Ishikawa (cell line): ENCODE results near the gene RAB3C.

Experiments
- CEBPB ChIP-seq: IDR thresholded peaks from 2 replicates; pipeline ENCODE4 v1.6.1; 2012
- CREB1 ChIP-seq: IDR thresholded peaks from 2 replicates; pipeline ENCODE4 v1.6.1; 2012; ENCODE audit warnings: low read depth
- EGR1 ChIP-seq: IDR thresholded peaks from 2 replicates; pipeline ENCODE4 v1.6.1; 2012
- EP300 ChIP-seq: IDR thresholded peaks from 2 replicates; pipeline ENCODE4 v1.6.1; 2012; ENCODE audit warnings: borderline replicate concordance
- FOXM1 ChIP-seq: IDR thresholded peaks from 2 replicates; pipeline ENCODE4 v1.6.1; 2012; ENCODE audit warnings: low read depth, borderline replicate concordance
- MAX ChIP-seq: IDR thresholded peaks from 2 replicates; pipeline ENCODE4 v1.6.1; 2012
- NFIC ChIP-seq: IDR thresholded peaks from 2 replicates; pipeline ENCODE4 v1.6.1; 2012
- RAD21 ChIP-seq: IDR thresholded peaks from 2 replicates; pipeline ENCODE4 v1.6.1; 2012; ENCODE audit warnings: low read depth
- TAF1 ChIP-seq: IDR thresholded peaks from 2 replicates; pipeline ENCODE4 v1.6.1; 2012; ENCODE audit warnings: low read depth, mild to moderate bottlenecking
- TCF12 ChIP-seq: IDR thresholded peaks from 2 replicates; pipeline ENCODE4 v1.6.1; 2012; ENCODE audit warnings: low read depth
- TEAD4 ChIP-seq: IDR thresholded peaks from 2 replicates; pipeline ENCODE4 v1.6.1; 2012
- YY1 ChIP-seq: IDR thresholded peaks from 2 replicates; pipeline ENCODE4 v1.6.1; 2012; ENCODE audit warnings: low read depth
- ZBTB7A ChIP-seq: IDR thresholded peaks from 2 replicates; pipeline ENCODE4 v1.6.1; 2012; ENCODE audit warnings: low read depth
- TF ChIP-seq, protein P1 (sequence below): IDR thresholded peaks from 2 replicates; pipeline ENCODE4 v1.6.1; 2012; ENCODE audit warnings: low read depth, mild to moderate bottlenecking
- TF ChIP-seq, protein P2 (sequence below): IDR thresholded peaks from 2 replicates; pipeline ENCODE4 v1.6.1; 2012

The RAB3C gene

DNA sequence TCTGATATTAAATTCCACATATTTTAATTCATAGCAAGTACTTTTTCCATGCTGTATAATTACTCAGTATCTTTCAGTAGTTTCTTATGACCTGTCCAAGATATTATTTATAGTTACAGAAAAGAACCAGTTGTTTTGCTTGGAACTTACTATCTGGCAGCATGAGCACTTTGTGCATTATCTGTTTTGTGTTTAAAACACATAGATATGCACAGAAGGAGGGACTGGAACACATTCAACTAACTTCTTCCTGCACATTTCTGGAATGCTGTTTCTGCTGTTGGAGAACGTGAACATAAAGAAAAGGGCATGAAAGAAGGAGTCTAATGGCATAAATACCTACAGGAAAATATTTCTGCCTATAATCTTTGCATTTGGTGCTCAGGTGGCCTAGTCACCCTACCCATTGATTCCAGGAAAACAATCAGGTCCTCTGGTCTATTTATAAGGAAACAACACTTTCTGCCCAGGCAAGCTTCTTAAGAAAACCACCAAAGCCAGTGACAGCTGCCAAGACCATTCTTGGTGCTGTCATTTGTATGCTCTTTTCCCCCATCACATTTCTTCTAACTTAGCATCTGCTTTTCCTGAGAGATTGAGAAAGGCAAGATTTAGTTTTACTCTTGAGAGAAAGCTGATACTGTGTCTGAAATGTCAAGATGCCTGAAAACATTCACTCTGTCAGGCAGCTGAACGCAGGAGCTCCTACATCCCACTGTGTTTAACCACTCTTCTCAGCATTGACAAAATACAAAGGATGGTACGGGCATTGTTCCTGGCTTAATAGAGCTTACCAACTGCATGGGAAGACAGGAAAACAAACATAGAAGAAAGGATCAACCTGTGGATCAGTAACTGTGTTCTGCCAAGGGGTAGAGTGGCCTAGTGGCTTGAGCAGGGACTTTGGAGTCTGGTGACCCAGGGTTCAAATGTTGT is 40.3 kb downstream of the RAB3C start:
- no peak for TF ChIP-seq TEAD4
- TF ChIP-seq ZBTB7A = no peak
- TF ChIP-seq MAX = no peak
- no peak for TF ChIP-seq EGR1
- TF ChIP-seq EP300 = no peak

- TF ChIP-seq MAX = no peak
- TF ChIP-seq TCF12 = no peak
- no peak for TF ChIP-seq CEBPB
- no peak for TF ChIP-seq TEAD4
- no peak for TF ChIP-seq RAD21
- no peak for TF ChIP-seq EP300
- no peak for TF ChIP-seq NFIC
- TF ChIP-seq, protein P1, sequence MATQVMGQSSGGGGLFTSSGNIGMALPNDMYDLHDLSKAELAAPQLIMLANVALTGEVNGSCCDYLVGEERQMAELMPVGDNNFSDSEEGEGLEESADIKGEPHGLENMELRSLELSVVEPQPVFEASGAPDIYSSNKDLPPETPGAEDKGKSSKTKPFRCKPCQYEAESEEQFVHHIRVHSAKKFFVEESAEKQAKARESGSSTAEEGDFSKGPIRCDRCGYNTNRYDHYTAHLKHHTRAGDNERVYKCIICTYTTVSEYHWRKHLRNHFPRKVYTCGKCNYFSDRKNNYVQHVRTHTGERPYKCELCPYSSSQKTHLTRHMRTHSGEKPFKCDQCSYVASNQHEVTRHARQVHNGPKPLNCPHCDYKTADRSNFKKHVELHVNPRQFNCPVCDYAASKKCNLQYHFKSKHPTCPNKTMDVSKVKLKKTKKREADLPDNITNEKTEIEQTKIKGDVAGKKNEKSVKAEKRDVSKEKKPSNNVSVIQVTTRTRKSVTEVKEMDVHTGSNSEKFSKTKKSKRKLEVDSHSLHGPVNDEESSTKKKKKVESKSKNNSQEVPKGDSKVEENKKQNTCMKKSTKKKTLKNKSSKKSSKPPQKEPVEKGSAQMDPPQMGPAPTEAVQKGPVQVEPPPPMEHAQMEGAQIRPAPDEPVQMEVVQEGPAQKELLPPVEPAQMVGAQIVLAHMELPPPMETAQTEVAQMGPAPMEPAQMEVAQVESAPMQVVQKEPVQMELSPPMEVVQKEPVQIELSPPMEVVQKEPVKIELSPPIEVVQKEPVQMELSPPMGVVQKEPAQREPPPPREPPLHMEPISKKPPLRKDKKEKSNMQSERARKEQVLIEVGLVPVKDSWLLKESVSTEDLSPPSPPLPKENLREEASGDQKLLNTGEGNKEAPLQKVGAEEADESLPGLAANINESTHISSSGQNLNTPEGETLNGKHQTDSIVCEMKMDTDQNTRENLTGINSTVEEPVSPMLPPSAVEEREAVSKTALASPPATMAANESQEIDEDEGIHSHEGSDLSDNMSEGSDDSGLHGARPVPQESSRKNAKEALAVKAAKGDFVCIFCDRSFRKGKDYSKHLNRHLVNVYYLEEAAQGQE = no peak
- TF ChIP-seq, protein P2, sequence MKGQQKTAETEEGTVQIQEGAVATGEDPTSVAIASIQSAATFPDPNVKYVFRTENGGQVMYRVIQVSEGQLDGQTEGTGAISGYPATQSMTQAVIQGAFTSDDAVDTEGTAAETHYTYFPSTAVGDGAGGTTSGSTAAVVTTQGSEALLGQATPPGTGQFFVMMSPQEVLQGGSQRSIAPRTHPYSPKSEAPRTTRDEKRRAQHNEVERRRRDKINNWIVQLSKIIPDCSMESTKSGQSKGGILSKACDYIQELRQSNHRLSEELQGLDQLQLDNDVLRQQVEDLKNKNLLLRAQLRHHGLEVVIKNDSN = no peak
- no peak for TF ChIP-seq CREB1
- no peak for TF ChIP-seq TAF1
- TF ChIP-seq ZBTB7A = no peak
- TF ChIP-seq YY1 = no peak
Observed at GRCh38 chr5:58628626-58629025, 45.8 kb downstream of the RAB3C start.

DNA sequence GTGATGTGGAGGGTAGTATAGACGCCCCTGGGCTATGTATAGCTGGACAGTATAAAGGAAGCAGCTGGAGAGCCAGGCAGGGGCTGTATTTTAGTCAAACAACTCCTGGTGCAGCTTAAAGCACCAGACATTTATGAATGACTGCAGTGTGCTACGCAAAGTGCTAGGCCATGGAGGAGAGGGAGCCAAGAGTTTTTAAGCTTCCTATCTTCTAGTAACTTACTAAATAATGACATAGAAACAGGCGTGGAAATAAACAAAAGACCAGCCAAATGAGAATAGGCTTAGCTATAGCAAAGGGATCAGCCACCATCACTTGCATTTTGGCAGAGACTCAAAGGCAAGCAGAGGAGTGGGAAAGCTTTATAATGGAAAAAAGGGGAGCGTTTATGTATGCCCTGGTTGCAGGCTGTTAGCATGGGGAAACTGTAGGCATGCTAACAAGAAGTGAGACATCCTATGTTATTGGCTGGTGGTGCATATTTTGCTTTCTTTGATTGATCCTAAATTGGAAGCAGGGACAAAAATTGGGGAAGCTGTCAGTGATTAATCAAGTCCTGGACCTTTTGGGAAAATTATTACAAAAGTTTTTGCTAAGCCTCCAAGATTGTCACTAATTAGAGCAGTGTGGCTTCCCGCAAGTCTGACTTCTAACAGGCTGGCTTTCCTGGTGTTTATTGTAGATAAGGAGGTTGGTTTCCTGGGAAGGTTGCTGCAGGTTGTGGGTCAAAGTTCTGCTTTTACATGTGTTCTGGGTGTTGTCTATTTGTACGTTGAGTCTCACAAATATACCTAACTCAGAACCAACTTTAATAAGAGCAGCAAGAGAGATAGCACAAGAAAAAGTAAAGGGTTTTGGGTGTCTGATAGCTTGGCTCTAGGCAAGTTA is 46.6 kb downstream of the RAB3C start:
- no peak for TF ChIP-seq TEAD4
- no peak for TF ChIP-seq TCF12
- no peak for TF ChIP-seq CREB1
- no peak for TF ChIP-seq NFIC
- no peak for TF ChIP-seq ZBTB7A
- no peak for TF ChIP-seq FOXM1
- TF ChIP-seq YY1 = no peak
- TF ChIP-seq MAX = no peak
- no peak for TF ChIP-seq EGR1
- TF ChIP-seq, protein P1 = no peak
- TF ChIP-seq TAF1 = no peak
- TF ChIP-seq RAD21 = no peak
- TF ChIP-seq, protein P2 = no peak

GRCh38 chr5:58631895-58632294 is 49.0 kb downstream of the RAB3C start:
- TF ChIP-seq TCF12 (no peak), EGR1 (no peak), MAX (no peak), CEBPB (no peak), CREB1 (no peak)
- TF ChIP-seq, protein P2 = no peak

DNA sequence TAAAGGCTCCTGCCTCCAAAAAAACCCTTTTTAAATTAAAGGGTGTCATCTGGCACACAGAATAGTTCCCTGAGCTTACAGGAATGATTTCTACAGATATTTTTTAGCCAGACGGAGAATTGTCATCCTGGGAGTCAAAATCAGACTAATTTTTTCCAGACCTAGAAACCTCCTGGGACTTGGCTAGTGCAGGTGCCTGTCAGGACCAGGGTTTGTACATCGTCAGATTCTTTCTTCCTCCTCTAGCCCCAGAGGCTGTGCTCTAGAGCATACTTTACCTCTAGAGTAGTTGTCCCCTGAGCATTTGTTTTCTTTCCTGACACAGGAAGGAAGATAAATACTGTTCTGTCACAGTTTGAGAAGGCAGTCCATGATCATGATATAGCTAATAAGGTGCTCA is 52.5 kb downstream of the RAB3C start:
- TF ChIP-seq, protein P2 = no peak
- no peak for TF ChIP-seq CREB1
- TF ChIP-seq NFIC = no peak
- TF ChIP-seq ZBTB7A = no peak
- TF ChIP-seq TEAD4 = no peak
- TF ChIP-seq CEBPB = no peak
- no peak for TF ChIP-seq TAF1
- TF ChIP-seq FOXM1 = no peak
- TF ChIP-seq, protein P1 = no peak
- no peak for TF ChIP-seq EP300
- no peak for TF ChIP-seq YY1
